Bone marrow (tissue), 2 donors: ENCODE measurements around the gene CLEC10A.
"Not testable (repeated sequence)": the region's sequence is repeated elsewhere in the genome, so short reads cannot be mapped to it uniquely, and the experiment has no call there.

Source experiments
- DNase-seq, 2 donors: peaks; one replicate each; lab custom pipeline; 2025; lab: John Stamatoyannopoulos, UW

CLEC10A gene

GRCh38 chr17:7108560-7108925 is 28.5 kb upstream of the CLEC10A start:
- no peak for DNase-seq

GRCh38 chr17:7107795-7108559 is 27.9 kb upstream of the CLEC10A start:
- DNase-seq, result no peak

DNA sequence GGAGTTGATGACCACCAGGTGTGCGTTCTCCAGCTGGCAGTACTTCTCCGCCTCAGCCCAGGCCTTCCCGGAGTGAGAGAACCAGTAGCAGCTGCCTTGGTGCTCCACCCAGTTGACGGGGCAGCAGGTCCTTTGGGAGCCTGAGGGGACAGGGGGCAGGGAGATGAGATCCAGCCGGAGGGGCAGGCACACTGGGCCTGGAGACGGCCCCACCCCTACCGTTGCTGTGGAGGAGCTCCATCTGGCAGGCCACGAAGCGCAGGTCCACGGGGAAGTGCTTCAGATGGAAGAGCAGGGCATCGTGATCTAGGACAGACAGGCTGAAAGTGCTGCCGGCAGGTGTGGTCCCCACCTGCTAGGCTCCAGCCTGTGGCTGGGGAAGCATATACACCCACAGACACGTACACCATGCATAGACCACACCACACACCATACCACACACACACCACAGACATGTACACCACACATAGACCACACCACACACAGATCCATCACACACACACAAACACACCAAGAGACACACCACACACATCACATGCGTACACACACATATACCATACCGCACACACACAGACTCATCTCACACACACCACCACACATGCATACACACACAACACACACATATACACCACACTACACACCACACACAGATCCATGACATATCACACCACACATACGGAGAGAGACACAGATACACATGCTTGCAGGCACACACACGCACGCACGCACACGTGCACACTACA is 27.1 kb upstream of the CLEC10A start:
- DNase-seq, result no peak

DNA sequence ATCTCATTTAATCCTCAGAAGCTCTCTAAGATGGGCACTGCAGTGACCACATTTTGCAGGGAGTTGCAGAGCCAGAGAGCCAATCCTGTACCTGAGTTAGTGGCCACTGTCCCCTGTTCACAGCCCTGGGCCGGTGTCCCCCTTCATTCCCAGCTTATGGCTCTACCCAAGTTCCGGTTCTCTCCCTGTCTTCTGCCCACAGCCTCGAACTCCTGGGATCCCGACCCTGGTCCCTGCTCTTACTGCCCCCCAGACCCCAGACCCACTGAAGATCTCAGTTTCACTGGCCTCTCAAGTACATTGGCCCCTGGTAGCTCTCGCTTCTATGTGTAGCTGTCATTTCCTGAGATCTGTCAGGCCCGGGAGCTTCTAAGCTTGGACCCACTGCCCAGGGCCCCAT is 22.4 kb upstream of the CLEC10A start:
- DNase-seq, result no peak

GRCh38 chr17:7101531-7101930 is 21.5 kb upstream of the CLEC10A start:
- DNase-seq, result no peak

- DNase-seq, result not testable (repeated sequence)
These were observed 20.8 kb upstream of the CLEC10A start for GRCh38 chr17:7100641-7101379.

- no peak for DNase-seq
These were observed 18.9 kb upstream of the CLEC10A start for GRCh38 chr17:7098802-7099459.

DNA sequence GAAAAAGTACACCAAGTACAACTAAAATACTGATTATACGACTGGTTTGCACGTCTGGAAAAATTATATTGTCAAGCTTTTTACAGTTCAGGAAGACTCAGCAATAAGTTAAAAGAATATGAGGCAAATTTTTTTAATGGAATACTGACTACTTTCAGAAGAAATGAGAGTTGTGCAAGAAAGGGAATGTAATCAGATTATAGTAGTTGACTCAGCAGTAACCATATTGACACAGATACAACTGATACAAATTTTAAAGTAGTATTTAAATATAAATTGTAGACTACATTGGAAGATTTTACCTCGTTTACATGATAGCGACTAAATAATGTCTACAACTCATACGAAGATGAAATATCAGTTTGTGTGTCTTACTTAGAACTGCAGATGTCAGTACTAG is 17.9 kb upstream of the CLEC10A start:
- no peak for DNase-seq

- DNase-seq, result peak in 1 of 2 donors; percentile 30
These were observed 15.6 kb upstream of the CLEC10A start for GRCh38 chr17:7095625-7096024.

DNA sequence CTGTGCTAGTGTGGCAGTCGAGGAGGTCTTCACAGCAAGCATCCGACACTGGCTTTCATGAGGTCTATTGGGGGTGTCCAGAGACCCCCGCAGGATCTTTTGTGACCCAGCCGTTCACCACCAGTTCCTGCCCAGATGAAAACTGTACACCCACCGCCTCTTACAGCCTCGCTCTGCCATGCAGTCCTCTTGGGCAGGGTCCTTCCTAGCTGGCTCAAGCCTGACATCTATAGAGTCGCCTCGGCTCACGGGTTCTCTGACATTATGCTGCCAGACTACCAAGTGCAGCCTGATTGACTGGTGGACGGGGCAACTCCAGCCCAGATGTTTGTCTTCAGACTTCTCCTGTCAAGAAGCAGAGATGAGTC is 14.6 kb upstream of the CLEC10A start:
- no peak for DNase-seq

GRCh38 chr17:7091311-7092005 is 11.4 kb upstream of the CLEC10A start:
- DNase-seq, result not testable (repeated sequence)

DNA sequence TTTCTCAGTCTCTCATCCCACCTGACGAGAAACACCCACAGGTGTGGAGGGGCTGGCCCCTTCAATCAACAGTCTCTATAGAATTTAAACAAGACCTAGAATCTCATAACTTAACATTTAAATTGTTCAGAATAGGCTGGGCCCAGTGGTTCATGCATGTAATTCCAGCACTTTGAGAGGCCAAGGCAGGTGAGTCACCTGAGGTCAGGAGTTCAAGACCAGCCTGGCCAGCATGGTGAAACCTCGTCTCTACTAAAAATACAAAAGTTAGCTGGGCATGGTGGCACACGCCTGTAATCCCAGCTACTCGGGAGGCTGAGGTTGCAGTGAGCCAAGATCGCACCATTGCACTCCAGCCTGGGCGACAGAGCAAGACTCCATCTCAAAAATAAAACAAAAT is 9.5 kb upstream of the CLEC10A start:
- DNase-seq, result not testable (repeated sequence)

GRCh38 chr17:7088442-7088841 is 8.4 kb upstream of the CLEC10A start:
- DNase-seq, result not testable (repeated sequence)

GRCh38 chr17:7084088-7084487 is 4.0 kb upstream of the CLEC10A start:
- DNase-seq, result no peak

- DNase-seq, result no peak
These were observed 3.5 kb upstream of the CLEC10A start for GRCh38 chr17:7083592-7083991.

GRCh38 chr17:7081341-7082062 is 1.5 kb upstream of the CLEC10A start:
- no peak for DNase-seq

DNA sequence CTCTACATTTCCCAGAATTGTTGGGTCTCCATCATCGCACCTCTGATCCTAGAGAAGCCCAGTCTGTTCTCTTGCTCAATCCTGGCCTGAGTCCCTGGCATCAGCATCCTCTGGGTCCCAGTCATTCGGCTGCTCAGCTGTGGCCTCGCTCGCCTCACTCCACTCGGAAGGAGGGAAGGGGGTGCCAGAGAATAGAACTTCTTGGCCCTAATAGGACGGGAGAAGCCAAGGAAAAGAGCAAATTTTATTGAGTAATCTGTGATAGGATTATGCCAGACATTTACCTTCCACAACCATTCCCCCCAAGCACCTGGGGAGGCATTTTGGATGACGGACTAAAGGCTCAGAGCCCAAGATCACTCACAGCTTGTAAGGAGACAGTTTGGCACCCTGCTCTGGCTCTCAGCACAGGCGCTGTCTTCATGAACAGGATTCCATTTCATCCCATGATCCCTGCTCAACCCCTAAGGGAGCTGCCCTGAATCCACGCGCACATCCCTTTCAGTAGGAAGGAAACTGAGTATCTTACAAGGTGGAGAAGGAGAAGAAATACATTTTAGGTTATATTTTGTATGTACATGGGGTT is 498 bp upstream of the CLEC10A start:
- no peak for DNase-seq

DNA sequence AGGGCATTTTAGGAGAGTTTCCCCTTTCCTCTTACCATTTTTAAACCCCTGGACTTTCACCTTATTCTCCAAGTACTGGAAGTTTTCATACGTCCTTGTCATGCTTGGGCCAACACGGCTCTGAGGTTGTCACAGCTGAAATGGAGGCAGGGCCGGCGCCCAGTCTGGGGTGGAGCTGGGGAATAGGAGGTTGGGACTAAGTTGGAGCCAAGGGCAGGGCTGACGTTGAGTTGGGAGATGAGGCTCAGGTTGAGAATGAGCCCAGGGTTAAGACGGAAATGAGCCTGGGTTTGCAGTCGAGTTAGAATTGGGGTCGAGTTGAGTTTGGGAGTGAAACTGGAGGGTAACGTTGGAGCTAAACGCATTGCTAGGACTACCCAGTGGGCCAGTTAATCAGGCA is 1.3 kb downstream of the CLEC10A start:
- no peak for DNase-seq

GRCh38 chr17:7077911-7078546 is 2.0 kb downstream of the CLEC10A start:
- no peak for DNase-seq

GRCh38 chr17:7074931-7075330 is 5.1 kb downstream of the CLEC10A start:
- no peak for DNase-seq
